A549 (cell line): ENCODE data around the gene AOAH. TPM values are rescaled to one million over a fixed set of nuclear protein-coding genes. Genes with fewer than 3 reads are reported as not detected.

Source experiments
- ATAC-seq, 2 experiments: fragments of 200-7000 bp in 1 of 2; fragments of >200 bp in 1 of 2; cut with Nextera tagmentation in 1 of 2; cut with Tn5 transposase in 1 of 2; 3 replicates each; pipeline versions ENCODE4 v1.8.0 to v1.9.1; 2018 to 2020; ENCODE audit warnings: mild to moderate bottlenecking in 1 of 2, moderate library complexity in 1 of 2
- CTCF ChIA-PET: fragments of 300-600 bp; sonication (Branson Sonifier 250); formaldehyde crosslinking; extraction: SDS; loops from one replicate; lab custom pipeline; 2021; ENCODE audit warnings: antibody characterized with exemption, inconsistent platforms; lab: Yijun Ruan, JAX
- POLR2A ChIA-PET: fragments of 350-600 bp; formaldehyde crosslinking; extraction: SDS; loops from one replicate; lab custom pipeline; 2021; ENCODE audit warnings: antibody characterized with exemption, inconsistent platforms; lab: Yijun Ruan, JAX
- DNase-seq, 2 experiments: peaks; one replicate each; pipeline versions ENCODE4 v3.0.0 to v3.0.0-alpha.2; 2011 to 2016; ENCODE audit warnings: low read depth in 1 of 2, low spot score in 1 of 2
- FAIRE-seq: peaks from 2 replicates; lab custom pipeline; 2011; peaks lifted over from hg19 to GRCh38; lab: Jason Lieb, UNC
- H3K27ac ChIP-seq, 2 experiments: fragments of >200 bp; sonication (Bioruptor Twin); formaldehyde crosslinking; 3 replicates each; pipeline ENCODE4 v1.5.1; 2016 to 2017
- H3K4me1 ChIP-seq: fragments of >200 bp; sonication (Bioruptor Twin); formaldehyde crosslinking; 3 replicates; pipeline ENCODE4 v1.6.1; 2016
- H3K4me2 ChIP-seq: fragments of >200 bp; sonication (Bioruptor Twin); formaldehyde crosslinking; 3 replicates; pipeline ENCODE4 v1.6.1; 2016
- H3K4me3 ChIP-seq: fragments of >200 bp; sonication (Bioruptor Twin); formaldehyde crosslinking; 3 replicates; pipeline ENCODE4 v1.5.1; 2016
- H3K9me3 ChIP-seq: fragments of >200 bp; sonication (Bioruptor Twin); formaldehyde crosslinking; 3 replicates; pipeline ENCODE4 v1.6.1; 2016
- CBX2 ChIP-seq: fragments of 200-600 bp; sonication (generic); IDR thresholded peaks from 2 replicates; pipeline ENCODE4 v1.6.1; 2016; ENCODE audit warnings: low read depth, mild to moderate bottlenecking, borderline replicate concordance
- CHD2 ChIP-seq: fragments of 150-350 bp; IDR thresholded peaks from 2 replicates; pipeline ENCODE4 v1.6.1; 2014; ENCODE audit warnings: low read length; ENCODE audit not compliant: partially characterized antibody
- FOXS1 ChIP-seq: fragments of 250-450 bp; sonication (Bioruptor Pico); IDR thresholded peaks from 2 replicates; pipeline ENCODE4 v1.5.0; 2020; ENCODE audit warnings: mild to moderate bottlenecking, moderate library complexity
- HDAC2 ChIP-seq: fragments of 200-600 bp; sonication (generic); IDR thresholded peaks from 2 replicates; pipeline ENCODE4 v1.6.1; 2016
- HOXA7 ChIP-seq: fragments of 250-450 bp; sonication (Bioruptor Pico); IDR thresholded peaks from 2 replicates; pipeline ENCODE4 v1.5.0; 2020; ENCODE audit warnings: mild to moderate bottlenecking, moderate library complexity
- HOXB13 ChIP-seq: fragments of 250-450 bp; sonication (Bioruptor Pico); IDR thresholded peaks from 2 replicates; pipeline ENCODE4 v1.5.0; 2020; ENCODE audit warnings: low read depth, mild to moderate bottlenecking, moderate library complexity
- HOXB5 ChIP-seq: fragments of 250-450 bp; sonication (Bioruptor Pico); IDR thresholded peaks from 2 replicates; pipeline ENCODE4 v1.5.0; 2020; ENCODE audit warnings: mild to moderate bottlenecking, moderate library complexity
- JUN ChIP-seq, 2 experiments: fragments of >200 bp; sonication (Bioruptor Twin); formaldehyde crosslinking; IDR thresholded peaks; 2 replicates in 1 of 2; 3 replicates in 1 of 2; pipeline ENCODE4 v1.6.1; 2016 to 2017
- KDM1A ChIP-seq: fragments of 200-600 bp; sonication (generic); IDR thresholded peaks from 2 replicates; pipeline ENCODE4 v1.6.1; 2016; ENCODE audit warnings: low read depth, mild to moderate bottlenecking
- MYC ChIP-seq: IDR thresholded peaks from 2 replicates; pipeline ENCODE4 v1.6.1; 2012; ENCODE audit warnings: mild to moderate bottlenecking, inconsistent platforms, low read length, improper control_type of control experiment, borderline replicate concordance
- NPAS2 ChIP-seq: fragments of 250-450 bp; sonication (Bioruptor Pico); IDR thresholded peaks from 2 replicates; pipeline ENCODE4 v1.8.0; 2022; ENCODE audit warnings: mild to moderate bottlenecking, moderate library complexity, borderline replicate concordance
- PHF8 ChIP-seq: fragments of 200-600 bp; sonication (generic); IDR thresholded peaks from 2 replicates; pipeline ENCODE4 v1.6.1; 2016; ENCODE audit warnings: low read depth, mild to moderate bottlenecking, antibody characterized with exemption, moderate library complexity, borderline replicate concordance
- RAD21 ChIP-seq, 2 experiments: fragments of >200 bp in 1 of 2; sonication (Bioruptor Twin) in 1 of 2; formaldehyde crosslinking in 1 of 2; IDR thresholded peaks in 1 of 2; conservative IDR thresholded peaks in 1 of 2; 2 replicates in 1 of 2; 3 replicates in 1 of 2; pipeline ENCODE4 v1.6.1; 2012 to 2018; ENCODE audit warnings: inconsistent platforms in 1 of 2
- SMC3 ChIP-seq: fragments of >200 bp; sonication (Bioruptor Twin); formaldehyde crosslinking; IDR thresholded peaks from 3 replicates; pipeline ENCODE4 v1.6.1; 2018; ENCODE audit warnings: inconsistent platforms
- TP53 ChIP-seq: fragments of 250-450 bp; sonication (Bioruptor Pico); IDR thresholded peaks from 2 replicates; pipeline ENCODE4 v1.5.0; 2021; ENCODE audit warnings: mild to moderate bottlenecking, moderate library complexity
- WGBS: methylation state at CpG from one replicate; pipeline ENCODE4 v1.1.6; 2017; ENCODE audit errors: missing lambda C conversion rate; 5-methylcytosine and 5-hydroxymethylcytosine counted together
- polyA plus RNA-seq, 4 experiments: library from polyadenylated mRNA; depleted of rRNA in 3 of 4; stranded (reverse); fragments of >200 nt; fragmentation: RNase III in 1 of 4; extraction: RNeasy Plus Mini Kit Qiagen cat#74134 plus additional on column Dnase treatment in 1 of 4; gene quantifications; 2 replicates in 3 of 4; 3 replicates in 1 of 4; pipeline ENCODE4 v1.2.3, GENCODE V29; 2011 to 2017
- TF ChIP-seq, protein P1 (sequence below): fragments of 150-350 bp; IDR thresholded peaks from 2 replicates; pipeline ENCODE4 v1.6.1; 2014; ENCODE audit warnings: low read depth, mild to moderate bottlenecking, low read length
- TF ChIP-seq, protein P2 (sequence below): fragments of 250-450 bp; sonication (Bioruptor Pico); IDR thresholded peaks from 2 replicates; pipeline ENCODE4 v1.5.0; 2021; ENCODE audit warnings: mild to moderate bottlenecking, moderate library complexity, borderline replicate concordance

The AOAH gene
- polyA plus RNA-seq, 2 of the 4 experiments (the other 2 are of a cell fraction), result 0.09 TPM; not detected in 1

DNA sequence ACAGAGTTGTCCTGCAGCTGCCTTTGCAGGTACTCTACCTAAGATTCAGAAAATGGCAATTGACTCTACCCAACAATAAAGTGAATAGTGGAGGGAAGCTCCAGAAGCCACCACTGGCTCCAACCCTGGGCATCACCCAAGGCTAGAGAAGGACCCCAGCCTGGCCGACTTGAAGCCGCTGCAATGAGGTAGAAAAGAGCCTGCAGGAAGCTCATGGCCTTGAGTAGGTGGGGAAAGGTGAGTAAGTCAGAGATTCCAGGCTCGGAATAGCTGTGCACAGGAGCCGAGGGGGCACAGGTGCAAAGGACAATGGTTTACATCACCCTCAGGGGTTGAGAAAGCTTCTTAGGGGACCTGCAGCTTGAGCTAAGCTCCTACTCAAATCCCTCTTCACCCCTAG is 83.6 kb downstream of the AOAH start:
- TF ChIP-seq CHD2, result no peak
- TF ChIP-seq, protein P1, sequence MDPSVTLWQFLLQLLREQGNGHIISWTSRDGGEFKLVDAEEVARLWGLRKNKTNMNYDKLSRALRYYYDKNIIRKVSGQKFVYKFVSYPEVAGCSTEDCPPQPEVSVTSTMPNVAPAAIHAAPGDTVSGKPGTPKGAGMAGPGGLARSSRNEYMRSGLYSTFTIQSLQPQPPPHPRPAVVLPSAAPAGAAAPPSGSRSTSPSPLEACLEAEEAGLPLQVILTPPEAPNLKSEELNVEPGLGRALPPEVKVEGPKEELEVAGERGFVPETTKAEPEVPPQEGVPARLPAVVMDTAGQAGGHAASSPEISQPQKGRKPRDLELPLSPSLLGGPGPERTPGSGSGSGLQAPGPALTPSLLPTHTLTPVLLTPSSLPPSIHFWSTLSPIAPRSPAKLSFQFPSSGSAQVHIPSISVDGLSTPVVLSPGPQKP, result no peak
- TF ChIP-seq SMC3, result no peak
- H3K4me1 ChIP-seq, result no peaks in the 10 kb centered on the region
- H3K27ac ChIP-seq, result no peak overlapping the region
- ATAC-seq, result no peak
- POLR2A ChIA-PET, result no interaction called here
- CTCF ChIA-PET, result interaction anchor here (1.1 to 1.3 kb wide), 2 partner anchors 11 to 153 kb away, joined by 3 to 6 read pairs; no protein-coding TSS in a partner anchor
- no peak overlapping the region for H3K4me3 ChIP-seq
- no peak for DNase-seq
- FAIRE-seq, result no peak
- WGBS, result 73% methylated on average over 4 of the region's 4 CpGs
- no peaks in the 10 kb centered on the region for H3K9me3 ChIP-seq
- no peak overlapping the region for H3K4me2 ChIP-seq

DNA sequence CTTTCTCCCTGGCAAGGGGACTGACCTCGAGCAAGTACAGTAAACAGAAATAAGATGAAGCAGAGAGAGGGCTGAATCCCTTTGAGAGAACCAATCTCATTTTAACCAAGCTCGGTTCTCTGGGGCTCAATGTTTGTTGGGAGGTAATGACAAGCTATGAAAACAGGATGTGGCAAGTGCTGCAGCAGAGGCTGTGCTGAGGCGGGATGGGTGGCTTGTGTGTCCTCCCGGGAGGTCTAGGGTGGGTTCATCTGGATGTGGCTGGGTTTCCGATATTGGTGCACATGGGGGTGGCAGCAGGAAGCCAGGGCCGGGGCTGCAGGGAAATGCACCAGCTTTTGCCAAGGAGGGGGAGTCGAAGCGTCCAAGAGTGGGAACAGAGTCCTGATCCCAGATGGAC is 84.5 kb downstream of the AOAH start:
- no peak for FAIRE-seq
- CTCF ChIA-PET, result interaction anchor here (0.9 to 2.0 kb wide), 6 partner anchors 13 to 152 kb away, joined by 3 to 7 read pairs (median 4); no protein-coding TSS in a partner anchor
- WGBS, result 37% methylated on average over 8 of the region's 8 CpGs
- H3K4me2 ChIP-seq, result no peak overlapping the region
- no peaks in the 10 kb centered on the region for H3K4me1 ChIP-seq
- TF ChIP-seq PHF8 (no peak), TP53 (CRISPR knock-in tag) (no peak), RAD21 (conservative IDR thresholded peaks at IDR 0.05 in 1 of 2, IDR thresholded peaks at IDR 0.05 in 1 of 2) (no peak)
- H3K4me3 ChIP-seq, result no peak overlapping the region
- no peak for DNase-seq
- POLR2A ChIA-PET, result no interaction called here
- ATAC-seq, result no peak
- H3K9me3 ChIP-seq, result no peaks in the 10 kb centered on the region
- H3K27ac ChIP-seq, result no peak overlapping the region

DNA sequence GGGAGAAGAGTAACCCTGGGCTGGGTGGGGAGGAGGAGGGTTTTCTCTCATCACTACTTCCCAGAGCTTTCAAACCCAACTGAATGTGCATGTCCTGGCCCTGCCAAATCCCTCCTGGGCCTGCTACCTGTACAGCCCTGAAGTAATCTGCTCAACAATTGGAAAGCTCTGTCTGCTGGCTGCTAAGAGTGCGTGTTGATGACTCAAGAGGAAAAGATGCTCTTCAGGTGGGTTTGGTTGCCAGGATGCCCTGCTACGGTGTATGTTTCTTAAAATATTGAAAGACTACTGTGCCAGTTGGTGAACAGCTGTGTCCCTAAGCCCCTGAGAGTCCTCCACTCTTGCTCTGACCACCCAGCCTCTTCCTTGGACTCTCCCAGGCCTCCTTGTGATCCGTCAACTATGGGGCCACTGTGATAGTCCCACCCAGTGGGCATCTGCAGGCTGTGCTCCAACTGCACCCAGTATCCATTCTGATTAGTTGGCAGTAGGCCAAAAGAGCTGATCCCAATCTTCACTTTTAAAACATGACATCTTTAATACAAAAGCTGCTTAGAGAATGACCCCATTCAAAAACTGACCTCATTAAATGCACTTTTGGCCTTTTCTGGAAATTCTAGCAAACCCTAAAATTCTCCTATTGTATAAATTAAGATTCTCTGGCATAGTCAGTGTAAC is 85.6 kb downstream of the AOAH start:
- CTCF ChIA-PET, result interaction anchor here (0.7 to 2.0 kb wide), 6 partner anchors 12 to 140 kb away, joined by 3 to 7 read pairs (median 3); no protein-coding TSS in a partner anchor
- TF ChIP-seq KDM1A (no peak), HDAC2 (no peak), SMC3 (no peak), HOXB13 (CRISPR knock-in tag) (no peak), NPAS2 (no peak), HOXA7 (CRISPR knock-in tag) (no peak), HOXB5 (CRISPR knock-in tag) (no peak), RAD21 (conservative IDR thresholded peaks at IDR 0.05 in 1 of 2, IDR thresholded peaks at IDR 0.05 in 1 of 2) (no peak), CBX2 (no peak), MYC (no peak), JUN (IDR thresholded peaks at IDR 0.05) (no peak), FOXS1 (CRISPR knock-in tag) (no peak)
- TF ChIP-seq, protein P2, sequence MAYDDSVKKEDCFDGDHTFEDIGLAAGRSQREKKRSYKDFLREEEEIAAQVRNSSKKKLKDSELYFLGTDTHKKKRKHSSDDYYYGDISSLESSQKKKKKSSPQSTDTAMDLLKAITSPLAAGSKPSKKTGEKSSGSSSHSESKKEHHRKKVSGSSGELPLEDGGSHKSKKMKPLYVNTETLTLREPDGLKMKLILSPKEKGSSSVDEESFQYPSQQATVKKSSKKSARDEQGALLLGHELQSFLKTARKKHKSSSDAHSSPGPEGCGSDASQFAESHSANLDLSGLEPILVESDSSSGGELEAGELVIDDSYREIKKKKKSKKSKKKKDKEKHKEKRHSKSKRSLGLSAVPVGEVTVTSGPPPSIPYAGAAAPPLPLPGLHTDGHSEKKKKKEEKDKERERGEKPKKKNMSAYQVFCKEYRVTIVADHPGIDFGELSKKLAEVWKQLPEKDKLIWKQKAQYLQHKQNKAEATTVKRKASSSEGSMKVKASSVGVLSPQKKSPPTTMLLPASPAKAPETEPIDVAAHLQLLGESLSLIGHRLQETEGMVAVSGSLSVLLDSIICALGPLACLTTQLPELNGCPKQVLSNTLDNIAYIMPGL, result no peak
- ATAC-seq, result no peak

More for the DNA sequence above, 85.6 kb downstream of the AOAH start:
- Histone ChIP-seq H3K4me2 (no peak overlapping the region), H3K4me3 (no peak overlapping the region), H3K9me3 (no peaks in the 10 kb centered on the region), H3K4me1 (no peaks in the 10 kb centered on the region), H3K27ac (no peak overlapping the region)
- WGBS, result 70% methylated on average over 3 of the region's 3 CpGs
- no peak for DNase-seq
- POLR2A ChIA-PET, result no interaction called here
- no peak for FAIRE-seq
